ENCODE measurements around the gene KIAA0040. TPM values are rescaled to one million over a fixed set of nuclear protein-coding genes. Genes with fewer than 3 reads are reported as not detected.

KIAA0040 gene
- polyA plus RNA-seq, 1 experiment: 10.8 TPM

GRCh38 chr1:175124861-175125260 is 67.7 kb downstream of the KIAA0040 start:
- no peak for TF ChIP-seq CTCF (IDR thresholded peaks at IDR 0.05; ENCODE audit: insufficient read depth, low read depth, low read length)
- POLR2A ChIA-PET: no interaction called here
- CTCF ChIA-PET: interaction anchor here (0.7 to 1.8 kb wide), 16 partner anchors 9 to 126 kb away, joined by 3 to 15 read pairs (median 5); partner anchors contain the start of gene MRPS14
- no peaks in the 10 kb centered on the region; the same call in 1 of the 2 replicates for H3K27me3 ChIP-seq (ENCODE audit: control insufficient read depth, insufficient read depth, low read length)
- H3K36me3 ChIP-seq (ENCODE audit: control insufficient read depth, insufficient read depth, low read length): no peaks in the 10 kb centered on the region
- no peak overlapping the region for H3K4me3 ChIP-seq (ENCODE audit: low read depth, low read length)
- DNase-seq (ENCODE audit: low read depth): no peak

- Histone ChIP-seq H3K27me3 (ENCODE audit: control insufficient read depth, insufficient read depth, low read length) (no peaks in the 10 kb centered on the region; the same call in 1 of the 2 replicates), H3K4me3 (ENCODE audit: low read depth, low read length) (no peak overlapping the region), H3K36me3 (ENCODE audit: control insufficient read depth, insufficient read depth, low read length) (no peaks in the 10 kb centered on the region)
- TF ChIP-seq CTCF (IDR thresholded peaks at IDR 0.05; ENCODE audit: insufficient read depth, low read depth, low read length): no peak
- ChIA-PET CTCF (interaction anchor here (0.6 to 1.5 kb wide), 2 partner anchors 25 to 91 kb away, joined by 3 to 4 read pairs; no protein-coding TSS in a partner anchor), POLR2A (no interaction called here)
- DNase-seq (ENCODE audit: low read depth): no peak
These were observed 72.1 kb downstream of the KIAA0040 start for GRCh38 chr1:175120511-175120910.

- no peak for DNase-seq (ENCODE audit: low read depth)
- Histone ChIP-seq H3K27me3 (ENCODE audit: control insufficient read depth, insufficient read depth, low read length) (no peaks in the 10 kb centered on the region; the same call in 1 of the 2 replicates), H3K36me3 (ENCODE audit: control insufficient read depth, insufficient read depth, low read length) (no peaks in the 10 kb centered on the region), H3K4me3 (ENCODE audit: low read depth, low read length) (no peak overlapping the region)
- no peak for TF ChIP-seq CTCF (IDR thresholded peaks at IDR 0.05; ENCODE audit: insufficient read depth, low read depth, low read length)
- ChIA-PET POLR2A (no interaction called here), CTCF (interaction anchor here (0.9 kb wide), 1 partner anchor 89 kb away, joined by 3 read pairs; no protein-coding TSS in a partner anchor)
These were observed 73.9 kb downstream of the KIAA0040 start for GRCh38 chr1:175118375-175119367.

- no peak for DNase-seq (ENCODE audit: low read depth)
- Histone ChIP-seq H3K36me3 (ENCODE audit: control insufficient read depth, insufficient read depth, low read length) (no peaks in the 10 kb centered on the region), H3K4me3 (ENCODE audit: low read depth, low read length) (no peak overlapping the region), H3K27me3 (ENCODE audit: control insufficient read depth, insufficient read depth, low read length) (no peaks in the 10 kb centered on the region; the same call in 1 of the 2 replicates)
- no peak for TF ChIP-seq CTCF (IDR thresholded peaks at IDR 0.05; ENCODE audit: insufficient read depth, low read depth, low read length)
- POLR2A ChIA-PET: no interaction called here
- CTCF ChIA-PET: interaction anchor here (0.7 to 2.4 kb wide), 2 partner anchors 8 to 23 kb away, joined by 3 to 13 read pairs; no protein-coding TSS in a partner anchor
These were observed 75.7 kb downstream of the KIAA0040 start for GRCh38 chr1:175116903-175117302.

GRCh38 chr1:175116210-175116798 is 76.3 kb downstream of the KIAA0040 start:
- no peak for DNase-seq (ENCODE audit: low read depth)
- ChIA-PET CTCF (interaction anchor here (0.7 to 2.4 kb wide), 4 partner anchors 9 to 38 kb away, joined by 3 to 13 read pairs (median 4); no protein-coding TSS in a partner anchor), POLR2A (no interaction called here)
- no peak for TF ChIP-seq CTCF (IDR thresholded peaks at IDR 0.05; ENCODE audit: insufficient read depth, low read depth, low read length)
- no peak overlapping the region for H3K4me3 ChIP-seq (ENCODE audit: low read depth, low read length)
- no peaks in the 10 kb centered on the region for H3K36me3 ChIP-seq (ENCODE audit: control insufficient read depth, insufficient read depth, low read length)
- H3K27me3 ChIP-seq (ENCODE audit: control insufficient read depth, insufficient read depth, low read length): no peaks in the 10 kb centered on the region

Data from BJ (cell line).